GM23338 (cell line): ENCODE data around the gene SLC12A5. TPM values are rescaled to one million over a fixed set of nuclear protein-coding genes. Genes with fewer than 3 reads are reported as not detected.
A peak's percentile ranks its signal among the peaks of the same experiment; 100 is the strongest.

Experiments
- ATAC-seq: fragments of 200-7000 bp; cut with Tn5 transposase; 3 replicates; pipeline ENCODE4 v1.9.1; 2020
- DNase-seq: peaks from one replicate; pipeline ENCODE4 v3.0.0-alpha.2; 2015; ENCODE audit warnings: low spot score
- H2AFZ ChIP-seq: fragments of 200-600 bp; sonication (generic); 2 replicates; pipeline ENCODE4 v1.8.0; 2016; ENCODE audit warnings: antibody characterized with exemption, mild to moderate bottlenecking, moderate library complexity
- H3F3A ChIP-seq: fragments of 200-600 bp; sonication (generic); replicated peaks from 2 replicates; pipeline ENCODE4 v1.8.0; 2017; ENCODE audit warnings: antibody characterized with exemption, mixed run types, low read depth
- H3K27ac ChIP-seq: fragments of 200-600 bp; sonication (generic); 2 replicates; pipeline ENCODE4 v1.6.1; 2016; ENCODE audit warnings: low read depth
- H3K27me3 ChIP-seq: fragments of 200-600 bp; sonication (generic); 2 replicates; pipeline ENCODE4 v1.8.0; 2016; ENCODE audit warnings: mild to moderate bottlenecking, mixed run types, moderate library complexity; ENCODE audit not compliant: insufficient read depth
- H3K36me3 ChIP-seq: fragments of 200-600 bp; sonication (generic); 2 replicates; pipeline ENCODE4 v1.8.0; 2016; ENCODE audit warnings: mild to moderate bottlenecking; ENCODE audit not compliant: insufficient read depth
- H3K4me1 ChIP-seq: fragments of 200-600 bp; sonication (generic); 2 replicates; pipeline ENCODE4 v1.8.0; 2016; ENCODE audit warnings: mild to moderate bottlenecking, moderate library complexity; ENCODE audit not compliant: insufficient read depth
- H3K4me2 ChIP-seq: fragments of 200-600 bp; sonication (generic); 2 replicates; pipeline ENCODE4 v1.7.1; 2017; ENCODE audit warnings: mixed run types
- H3K4me3 ChIP-seq: fragments of 200-600 bp; sonication (generic); 2 replicates; pipeline ENCODE4 v1.6.1; 2016; ENCODE audit warnings: mixed run types
- H3K79me2 ChIP-seq: fragments of 200-600 bp; sonication (generic); replicated peaks from 2 replicates; pipeline ENCODE4 v1.8.0; 2017; ENCODE audit warnings: mild to moderate bottlenecking; ENCODE audit not compliant: insufficient read depth
- H3K9me2 ChIP-seq: fragments of 200-600 bp; sonication (generic); 2 replicates; pipeline ENCODE4 v1.8.0; 2017; ENCODE audit not compliant: insufficient read depth
- H4K20me1 ChIP-seq: fragments of 200-600 bp; sonication (generic); replicated peaks from 2 replicates; pipeline ENCODE4 v1.8.0; 2017; ENCODE audit warnings: mild to moderate bottlenecking; ENCODE audit not compliant: insufficient read depth
- H3K27ac Mint-ChIP-seq: 2 replicates; pipeline ENCODE4 v1.8.0; 2020; ENCODE audit warnings: inconsistent platforms, mild to moderate bottlenecking, moderate library complexity, mixed read lengths
- H3K27me3 Mint-ChIP-seq: 3 replicates; pipeline ENCODE4 v1.8.0; 2022; ENCODE audit warnings: low read depth, mild to moderate bottlenecking, moderate library complexity, mixed read lengths, inconsistent platforms; ENCODE audit not compliant: insufficient read depth, poor library complexity
- H3K36me3 Mint-ChIP-seq: 3 replicates; pipeline ENCODE4 v1.8.0; 2021; ENCODE audit warnings: low read depth, mild to moderate bottlenecking, inconsistent platforms, moderate library complexity, mixed read lengths
- H3K4me1 Mint-ChIP-seq: 3 replicates; pipeline ENCODE4 v1.8.0; 2020; ENCODE audit warnings: mild to moderate bottlenecking, inconsistent platforms, mixed read lengths
- H3K4me3 Mint-ChIP-seq: 3 replicates; pipeline ENCODE4 v1.8.0; 2021; ENCODE audit warnings: moderate library complexity, mild to moderate bottlenecking, inconsistent platforms, mixed read lengths
- H3K9me3 Mint-ChIP-seq: 3 replicates; pipeline ENCODE4 v1.8.0; 2020; ENCODE audit warnings: moderate library complexity, mild to moderate bottlenecking, inconsistent platforms, mixed read lengths
- CREB1 ChIP-seq: fragments of 250-450 bp; sonication (Bioruptor Pico); IDR thresholded peaks from 2 replicates; pipeline ENCODE4 v1.5.0; 2020; ENCODE audit warnings: low read depth, mild to moderate bottlenecking, moderate library complexity
- ETS1 ChIP-seq: IDR thresholded peaks from 2 replicates; pipeline ENCODE4 v1.6.1; 2016; ENCODE audit warnings: antibody characterized with exemption
- EZH2 ChIP-seq: fragments of 200-600 bp; sonication (generic); IDR thresholded peaks from one replicate; pipeline ENCODE4 v1.8.0; 2017; ENCODE audit warnings: antibody characterized with exemption, mild to moderate bottlenecking, low read depth; ENCODE audit not compliant: unreplicated experiment
- EZH2phosphoT487 ChIP-seq: fragments of 200-600 bp; sonication (generic); IDR thresholded peaks from one replicate; pipeline ENCODE4 v1.8.1; 2018; ENCODE audit warnings: antibody characterized with exemption; ENCODE audit not compliant: unreplicated experiment
- JUNB ChIP-seq: IDR thresholded peaks from one replicate; pipeline ENCODE4 v1.6.1; 2016; ENCODE audit warnings: antibody characterized with exemption; ENCODE audit not compliant: unreplicated experiment
- NANOG ChIP-seq: IDR thresholded peaks from 2 replicates; pipeline ENCODE4 v1.6.1; 2016; ENCODE audit warnings: antibody characterized with exemption, borderline replicate concordance
- POLR2AphosphoS5 ChIP-seq: IDR thresholded peaks from 2 replicates; pipeline ENCODE4 v1.6.1; 2016; ENCODE audit warnings: antibody characterized with exemption, low read depth
- REST ChIP-seq: IDR thresholded peaks from one replicate; pipeline ENCODE4 v1.6.1; 2018; ENCODE audit warnings: antibody characterized with exemption; ENCODE audit not compliant: unreplicated experiment
- STAT1 ChIP-seq: IDR thresholded peaks from one replicate; pipeline ENCODE4 v1.6.1; 2016; ENCODE audit warnings: antibody characterized with exemption; ENCODE audit not compliant: unreplicated experiment
- ZNF114 ChIP-seq: fragments of 250-450 bp; sonication (Bioruptor Pico); IDR thresholded peaks from 2 replicates; pipeline ENCODE4 v1.5.0; 2020; ENCODE audit warnings: mild to moderate bottlenecking, moderate library complexity
- ZNF331 ChIP-seq: fragments of 250-450 bp; sonication (Bioruptor Pico); IDR thresholded peaks from 2 replicates; pipeline ENCODE4 v1.5.0; 2020; ENCODE audit warnings: low read depth, mild to moderate bottlenecking, moderate library complexity
- polyA plus RNA-seq: library from polyadenylated mRNA; unstranded; fragments of >200 nt; fragmentation: Nextera tagmentation; extraction: Ambion mirVana; gene quantifications from 2 replicates; pipeline ENCODE4 v1.2.1, GENCODE V29; 2016
- total RNA-seq: library from RNA; depleted of rRNA; stranded (reverse); fragments of >200 nt; shearing (Covaris generic); gene quantifications from 2 replicates; pipeline ENCODE4 v1.2.3, GENCODE V29; 2014
- TF ChIP-seq, protein P1 (sequence below): fragments of 250-450 bp; sonication (Bioruptor Pico); IDR thresholded peaks from 2 replicates; pipeline ENCODE4 v1.5.0; 2020; ENCODE audit warnings: mild to moderate bottlenecking, moderate library complexity

Gene SLC12A5
- total and polyA plus RNA-seq, 2 experiments from 2014 or later: 3.5 to 8.4 TPM

DNA sequence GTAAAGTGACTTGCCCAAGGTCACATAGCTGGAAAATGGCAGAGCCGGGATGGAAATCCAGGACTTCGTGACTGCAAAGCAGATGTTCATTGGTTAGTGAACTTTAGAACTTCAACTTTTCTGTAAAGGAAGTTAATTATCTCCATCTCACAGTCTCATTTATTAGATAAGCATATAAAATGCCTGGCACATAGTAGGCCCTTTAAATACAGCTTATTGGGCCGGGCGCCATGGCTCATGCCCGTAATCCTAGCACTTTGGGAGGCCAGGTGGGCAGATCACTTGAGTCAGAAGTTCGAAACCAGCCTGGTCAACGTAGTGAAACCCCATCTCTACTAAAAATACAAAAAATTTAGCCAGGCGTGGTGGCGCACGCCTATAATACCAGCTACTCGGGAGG, 22.1 kb upstream of the SLC12A5 start:
- DNase-seq (no peak), ATAC-seq (no peak)
- no peaks in the 10 kb centered on the region for H3K9me2 ChIP-seq
- H3K36me3 Mint-ChIP-seq: peaks cover 7% of the 10 kb centered on the region; the same call in 1 of the 3 replicates
- no peak overlapping the region for H3K4me3 Mint-ChIP-seq
- H3K27me3 ChIP-seq: no peaks in the 10 kb centered on the region
- peaks cover 13% of the 10 kb centered on the region for H3K27me3 Mint-ChIP-seq
- H3K36me3 ChIP-seq: no peaks in the 10 kb centered on the region
- H3K79me2 ChIP-seq: no peaks in the 10 kb centered on the region
- no peak overlapping the region for H3K4me3 ChIP-seq
- peaks cover 50% of the 10 kb centered on the region for H3K4me1 ChIP-seq
- H3F3A ChIP-seq: peaks cover 16% of the 10 kb centered on the region; the same call in 1 of the 2 replicates
- peaks cover 63% of the 10 kb centered on the region for H3K4me1 Mint-ChIP-seq
- no peak overlapping the region for H3K27ac ChIP-seq
- no peak overlapping the region for H3K4me2 ChIP-seq
- peaks cover 13% of the 10 kb centered on the region for H3K9me3 Mint-ChIP-seq
- TF ChIP-seq JUNB (no peak), EZH2phosphoT487 (no peak), NANOG (no peak), ETS1 (no peak), ZNF331 (CRISPR knock-in tag) (no peak), EZH2 (no peak), REST (no peak), CREB1 (CRISPR knock-in tag) (no peak), STAT1 (no peak)
- H3K27ac Mint-ChIP-seq: no peak overlapping the region
- H4K20me1 ChIP-seq: no peaks in the 10 kb centered on the region
- no peak overlapping the region for H2AFZ ChIP-seq

GRCh38 chr20:46007671-46008070, 21.3 kb upstream of the SLC12A5 start:
- Mint-ChIP-seq H3K27me3 (peaks cover 16% of the 10 kb centered on the region), H3K4me1 (peaks cover 63% of the 10 kb centered on the region), H3K27ac (no peak overlapping the region), H3K4me3 (peak overlapping the region; percentile 28; the same call in 1 of the 3 replicates), H3K9me3 (peaks cover 13% of the 10 kb centered on the region), H3K36me3 (peaks cover 7% of the 10 kb centered on the region; the same call in 1 of the 3 replicates)
- no peak for DNase-seq
- no peaks in the 10 kb centered on the region for H3K36me3 ChIP-seq
- H4K20me1 ChIP-seq: no peaks in the 10 kb centered on the region
- peak overlapping the region; percentile 66 for H3K4me2 ChIP-seq
- H3K4me1 ChIP-seq: peaks cover 50% of the 10 kb centered on the region
- H3F3A ChIP-seq: peaks cover 16% of the 10 kb centered on the region; the same call in 1 of the 2 replicates
- peaks cover 5% of the 10 kb centered on the region for H3K27me3 ChIP-seq
- no peak overlapping the region for H3K4me3 ChIP-seq
- H3K79me2 ChIP-seq: no peaks in the 10 kb centered on the region
- ATAC-seq: no peak
- no peaks in the 10 kb centered on the region for H3K9me2 ChIP-seq
- H2AFZ ChIP-seq: no peak overlapping the region
- H3K27ac ChIP-seq: peak overlapping the region; percentile 80; the same call in 1 of the 2 replicates
- TF ChIP-seq, protein P1, sequence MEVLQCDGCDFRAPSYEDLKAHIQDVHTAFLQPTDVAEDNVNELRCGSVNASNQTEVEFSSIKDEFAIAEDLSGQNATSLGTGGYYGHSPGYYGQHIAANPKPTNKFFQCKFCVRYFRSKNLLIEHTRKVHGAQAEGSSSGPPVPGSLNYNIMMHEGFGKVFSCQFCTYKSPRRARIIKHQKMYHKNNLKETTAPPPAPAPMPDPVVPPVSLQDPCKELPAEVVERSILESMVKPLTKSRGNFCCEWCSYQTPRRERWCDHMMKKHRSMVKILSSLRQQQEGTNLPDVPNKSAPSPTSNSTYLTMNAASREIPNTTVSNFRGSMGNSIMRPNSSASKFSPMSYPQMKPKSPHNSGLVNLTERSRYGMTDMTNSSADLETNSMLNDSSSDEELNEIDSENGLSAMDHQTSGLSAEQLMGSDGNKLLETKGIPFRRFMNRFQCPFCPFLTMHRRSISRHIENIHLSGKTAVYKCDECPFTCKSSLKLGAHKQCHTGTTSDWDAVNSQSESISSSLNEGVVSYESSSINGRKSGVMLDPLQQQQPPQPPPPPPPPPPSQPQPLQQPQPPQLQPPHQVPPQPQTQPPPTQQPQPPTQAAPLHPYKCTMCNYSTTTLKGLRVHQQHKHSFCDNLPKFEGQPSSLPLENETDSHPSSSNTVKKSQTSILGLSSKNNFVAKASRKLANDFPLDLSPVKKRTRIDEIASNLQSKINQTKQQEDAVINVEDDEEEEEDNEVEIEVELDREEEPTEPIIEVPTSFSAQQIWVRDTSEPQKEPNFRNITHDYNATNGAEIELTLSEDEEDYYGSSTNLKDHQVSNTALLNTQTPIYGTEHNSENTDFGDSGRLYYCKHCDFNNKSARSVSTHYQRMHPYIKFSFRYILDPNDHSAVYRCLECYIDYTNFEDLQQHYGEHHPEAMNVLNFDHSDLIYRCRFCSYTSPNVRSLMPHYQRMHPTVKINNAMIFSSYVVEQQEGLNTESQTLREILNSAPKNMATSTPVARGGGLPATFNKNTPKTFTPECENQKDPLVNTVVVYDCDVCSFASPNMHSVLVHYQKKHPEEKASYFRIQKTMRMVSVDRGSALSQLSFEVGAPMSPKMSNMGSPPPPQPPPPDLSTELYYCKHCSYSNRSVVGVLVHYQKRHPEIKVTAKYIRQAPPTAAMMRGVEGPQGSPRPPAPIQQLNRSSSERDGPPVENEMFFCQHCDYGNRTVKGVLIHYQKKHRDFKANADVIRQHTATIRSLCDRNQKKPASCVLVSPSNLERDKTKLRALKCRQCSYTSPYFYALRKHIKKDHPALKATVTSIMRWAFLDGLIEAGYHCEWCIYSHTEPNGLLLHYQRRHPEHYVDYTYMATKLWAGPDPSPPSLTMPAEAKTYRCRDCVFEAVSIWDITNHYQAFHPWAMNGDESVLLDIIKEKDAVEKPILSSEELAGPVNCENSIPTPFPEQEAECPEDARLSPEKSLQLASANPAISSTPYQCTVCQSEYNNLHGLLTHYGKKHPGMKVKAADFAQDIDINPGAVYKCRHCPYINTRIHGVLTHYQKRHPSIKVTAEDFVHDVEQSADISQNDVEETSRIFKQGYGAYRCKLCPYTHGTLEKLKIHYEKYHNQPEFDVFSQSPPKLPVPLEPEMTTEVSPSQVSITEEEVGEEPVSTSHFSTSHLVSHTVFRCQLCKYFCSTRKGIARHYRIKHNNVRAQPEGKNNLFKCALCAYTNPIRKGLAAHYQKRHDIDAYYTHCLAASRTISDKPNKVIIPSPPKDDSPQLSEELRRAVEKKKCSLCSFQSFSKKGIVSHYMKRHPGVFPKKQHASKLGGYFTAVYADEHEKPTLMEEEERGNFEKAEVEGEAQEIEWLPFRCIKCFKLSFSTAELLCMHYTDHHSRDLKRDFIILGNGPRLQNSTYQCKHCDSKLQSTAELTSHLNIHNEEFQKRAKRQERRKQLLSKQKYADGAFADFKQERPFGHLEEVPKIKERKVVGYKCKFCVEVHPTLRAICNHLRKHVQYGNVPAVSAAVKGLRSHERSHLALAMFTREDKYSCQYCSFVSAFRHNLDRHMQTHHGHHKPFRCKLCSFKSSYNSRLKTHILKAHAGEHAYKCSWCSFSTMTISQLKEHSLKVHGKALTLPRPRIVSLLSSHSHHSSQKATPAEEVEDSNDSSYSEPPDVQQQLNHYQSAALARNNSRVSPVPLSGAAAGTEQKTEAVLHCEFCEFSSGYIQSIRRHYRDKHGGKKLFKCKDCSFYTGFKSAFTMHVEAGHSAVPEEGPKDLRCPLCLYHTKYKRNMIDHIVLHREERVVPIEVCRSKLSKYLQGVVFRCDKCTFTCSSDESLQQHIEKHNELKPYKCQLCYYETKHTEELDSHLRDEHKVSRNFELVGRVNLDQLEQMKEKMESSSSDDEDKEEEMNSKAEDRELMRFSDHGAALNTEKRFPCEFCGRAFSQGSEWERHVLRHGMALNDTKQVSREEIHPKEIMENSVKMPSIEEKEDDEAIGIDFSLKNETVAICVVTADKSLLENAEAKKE (CRISPR knock-in tag): no peak
- TF ChIP-seq POLR2AphosphoS5 (no peak), EZH2 (no peak), ZNF114 (CRISPR knock-in tag) (no peak), JUNB (no peak), NANOG (no peak), EZH2phosphoT487 (no peak)
